ENCODE measurements around the gene PLG.
"Not testable (repeated sequence)": the region's sequence is repeated elsewhere in the genome, so short reads cannot be mapped to it uniquely, and the experiment has no call there.

Gene PLG

DNA sequence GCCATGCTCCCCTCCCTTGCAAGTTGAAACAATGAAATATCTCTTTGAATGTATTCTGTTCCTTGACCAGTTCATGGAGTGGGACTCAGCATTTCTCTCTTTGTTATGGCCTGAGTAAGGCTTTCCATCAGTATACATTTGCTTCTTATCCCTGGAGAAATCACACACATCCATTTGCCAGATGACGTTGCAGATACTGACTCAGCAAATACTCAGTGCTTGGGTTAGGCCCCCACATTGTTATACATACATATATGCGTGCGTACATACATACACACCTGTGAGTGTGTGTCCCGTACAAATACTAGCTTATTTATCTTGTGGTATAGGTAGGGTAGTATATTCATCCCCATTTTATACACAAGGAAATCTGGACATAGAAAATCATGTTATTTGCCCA is 72.4 kb downstream of the PLG start:
- no peak for DNase-seq (ENCODE audit: low read depth in 3 of 3, low spot score in 1 of 3)

- no peak for DNase-seq (ENCODE audit: low read depth in 3 of 3, low spot score in 1 of 3)
Measured at GRCh38 chr6:160775792-160776580, 73.9 kb downstream of the PLG start.

- DNase-seq (ENCODE audit: low read depth in 3 of 3, low spot score in 1 of 3), result not testable (repeated sequence)
Measured at GRCh38 chr6:160779095-160779494, 77.1 kb downstream of the PLG start.

DNA sequence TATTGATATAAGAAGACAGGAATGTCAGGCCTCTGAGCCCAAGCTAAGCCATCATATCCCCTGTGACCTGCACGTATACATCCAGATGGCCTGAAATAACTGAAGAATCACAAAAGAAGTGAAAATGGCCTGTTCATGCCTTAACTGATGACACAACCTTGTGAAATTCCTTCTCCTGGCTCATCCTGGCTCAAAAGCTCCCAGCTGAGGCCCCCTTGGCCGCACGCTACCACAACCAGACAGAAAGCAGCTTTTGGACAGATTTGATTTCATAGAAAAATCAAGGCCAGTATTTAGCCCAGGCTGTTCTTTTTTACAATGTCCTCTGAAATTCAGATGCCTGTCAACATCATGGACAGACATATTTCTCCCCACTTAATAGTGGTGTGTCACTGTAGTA is 78.6 kb downstream of the PLG start:
- not testable (repeated sequence) for DNase-seq (ENCODE audit: low read depth in 3 of 3, low spot score in 1 of 3)

DNA sequence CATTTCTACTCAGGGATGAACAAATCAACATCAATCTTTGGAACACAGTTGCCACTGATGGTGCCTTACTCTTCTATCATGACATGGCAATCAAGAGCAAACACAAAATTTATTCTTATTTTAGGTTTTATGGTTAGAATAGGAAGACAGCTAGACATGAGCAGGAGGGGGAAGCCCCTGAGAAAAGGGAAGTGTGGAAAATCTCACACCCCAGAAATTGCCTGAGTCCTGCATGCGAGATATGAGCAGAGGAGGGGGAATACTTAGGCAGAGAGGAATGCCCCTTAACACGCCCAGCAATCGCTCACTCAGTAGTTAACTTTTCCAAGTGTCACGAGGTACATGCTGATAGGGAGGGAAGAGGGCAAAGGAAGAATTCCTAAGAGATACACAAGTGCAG is 79.3 kb downstream of the PLG start:
- no peak for DNase-seq (ENCODE audit: low read depth in 3 of 3, low spot score in 1 of 3)

GRCh38 chr6:160782228-160782627 is 80.2 kb downstream of the PLG start:
- DNase-seq (ENCODE audit: low read depth in 3 of 3, low spot score in 1 of 3), result no peak

- DNase-seq (ENCODE audit: low read depth in 3 of 3, low spot score in 1 of 3), result no peak
Measured at GRCh38 chr6:160783741-160784140, 81.7 kb downstream of the PLG start.

- not testable (repeated sequence) for DNase-seq (ENCODE audit: low read depth in 3 of 3, low spot score in 1 of 3)
Measured at GRCh38 chr6:160788126-160788525, 86.1 kb downstream of the PLG start.

DNA sequence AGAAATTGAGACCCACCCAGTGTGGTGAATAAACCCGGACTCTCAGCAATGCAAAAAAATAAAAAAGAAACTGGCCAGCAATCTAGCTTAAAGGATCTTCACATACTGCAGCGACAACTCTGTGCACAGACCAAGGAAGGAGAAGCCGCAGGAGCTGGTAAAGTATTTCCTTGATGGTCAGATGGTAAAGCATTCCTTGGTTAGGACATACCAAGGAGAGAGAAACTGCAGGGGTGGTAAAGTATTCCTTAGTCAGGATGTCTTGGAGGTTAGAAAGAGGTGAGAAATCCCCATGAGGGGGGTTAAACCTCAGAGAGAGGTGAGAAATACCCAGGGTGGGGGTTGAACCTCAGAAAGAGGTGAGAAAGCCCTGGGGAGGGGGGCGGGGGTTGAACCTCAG is 86.8 kb downstream of the PLG start:
- DNase-seq (ENCODE audit: low read depth in 3 of 3, low spot score in 1 of 3), result no peak

GRCh38 chr6:160789263-160790027 is 87.4 kb downstream of the PLG start:
- no peak for DNase-seq (ENCODE audit: low read depth in 3 of 3, low spot score in 1 of 3)

DNA sequence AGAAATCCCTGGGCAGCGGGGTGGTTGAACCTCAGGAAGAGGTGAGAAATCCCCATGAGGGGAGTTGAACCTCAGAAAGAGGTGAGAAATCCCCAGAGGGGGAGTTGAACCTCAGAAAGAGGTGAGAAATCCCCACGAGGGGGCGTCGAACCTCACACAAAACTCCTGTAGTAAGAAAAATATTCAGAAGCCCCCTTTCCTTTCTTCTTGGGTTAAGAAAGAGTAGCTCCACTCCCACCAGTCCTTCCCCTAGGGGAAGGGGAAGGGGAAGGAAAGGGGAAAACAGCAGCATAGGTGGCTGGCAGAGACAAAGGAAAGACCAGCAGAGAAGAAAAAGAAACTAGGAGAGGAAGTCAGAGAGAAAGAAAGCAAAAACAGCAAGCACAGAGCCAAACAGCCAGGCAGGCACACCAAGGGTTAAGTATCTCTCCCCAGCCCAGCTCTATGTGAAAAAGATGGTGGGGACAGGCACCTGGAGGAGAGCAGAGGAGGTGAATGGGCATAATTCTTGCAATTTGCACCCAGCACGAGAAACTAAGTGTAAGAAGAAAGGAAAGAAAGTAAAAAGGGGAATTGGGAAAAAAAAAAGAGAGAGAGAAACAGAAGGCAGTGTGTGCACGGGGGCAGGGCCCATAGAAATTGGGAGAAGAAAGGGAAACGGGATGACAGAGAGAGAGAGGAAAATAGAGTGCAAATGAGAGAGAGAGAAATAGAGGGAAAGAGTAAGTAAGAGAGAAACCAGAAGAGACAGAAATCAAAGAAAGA is 88.2 kb downstream of the PLG start:
- DNase-seq (ENCODE audit: low read depth in 3 of 3, low spot score in 1 of 3), result no peak

GRCh38 chr6:160791459-160791858 is 89.4 kb downstream of the PLG start:
- no peak for DNase-seq (ENCODE audit: low read depth in 3 of 3, low spot score in 1 of 3)

GRCh38 chr6:160791981-160792418 is 90.0 kb downstream of the PLG start:
- no peak for DNase-seq (ENCODE audit: low read depth in 3 of 3, low spot score in 1 of 3)

DNA sequence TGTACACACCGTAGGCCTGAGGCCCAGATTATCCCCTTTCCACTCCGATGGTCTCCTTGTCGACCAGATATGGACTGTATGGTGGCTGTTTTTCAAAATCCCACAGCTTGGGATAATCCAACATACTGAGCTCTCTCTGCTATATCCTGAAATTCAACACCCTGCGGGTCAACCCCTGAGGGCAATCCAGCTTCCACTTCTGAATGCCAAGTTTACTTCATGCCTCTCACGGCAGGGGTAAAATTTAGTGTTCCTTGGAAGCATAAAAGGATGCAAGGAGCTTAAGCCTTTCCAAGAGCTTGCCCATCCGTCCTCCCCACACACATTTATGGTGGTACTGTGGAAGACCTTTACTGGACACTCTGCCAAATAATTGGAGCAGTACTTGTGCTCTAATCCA is 90.7 kb downstream of the PLG start:
- DNase-seq (ENCODE audit: low read depth in 3 of 3, low spot score in 1 of 3), result no peak

- DNase-seq (ENCODE audit: low read depth in 3 of 3, low spot score in 1 of 3), result no peak
Measured at GRCh38 chr6:160793652-160794051, 91.6 kb downstream of the PLG start.

- DNase-seq (ENCODE audit: low read depth in 3 of 3, low spot score in 1 of 3), result no peak
Measured at GRCh38 chr6:160795721-160796120, 93.7 kb downstream of the PLG start.

DNA sequence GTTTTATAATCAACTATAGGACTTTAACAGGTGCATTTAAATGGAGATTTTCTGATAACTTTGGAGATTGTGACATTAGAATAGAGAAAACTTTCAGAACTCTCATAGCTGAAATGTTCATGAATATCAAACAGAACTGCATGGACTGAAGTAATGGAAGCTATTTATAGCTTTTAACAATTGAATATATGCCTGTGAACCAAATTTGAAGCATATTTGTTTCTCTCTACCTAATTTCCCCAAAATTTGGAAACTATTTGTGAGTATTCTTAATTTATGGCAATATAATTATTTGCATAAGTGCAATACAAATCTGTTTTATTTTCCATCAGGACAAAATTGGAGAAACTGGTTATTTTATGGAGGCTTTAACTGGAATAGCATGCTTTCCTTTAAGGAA is 96.6 kb downstream of the PLG start:
- DNase-seq (ENCODE audit: low read depth in 3 of 3, low spot score in 1 of 3), result no peak

- DNase-seq (ENCODE audit: low read depth in 3 of 3, low spot score in 1 of 3), result no peak
Measured at GRCh38 chr6:160799801-160800506, 97.9 kb downstream of the PLG start.

DNA sequence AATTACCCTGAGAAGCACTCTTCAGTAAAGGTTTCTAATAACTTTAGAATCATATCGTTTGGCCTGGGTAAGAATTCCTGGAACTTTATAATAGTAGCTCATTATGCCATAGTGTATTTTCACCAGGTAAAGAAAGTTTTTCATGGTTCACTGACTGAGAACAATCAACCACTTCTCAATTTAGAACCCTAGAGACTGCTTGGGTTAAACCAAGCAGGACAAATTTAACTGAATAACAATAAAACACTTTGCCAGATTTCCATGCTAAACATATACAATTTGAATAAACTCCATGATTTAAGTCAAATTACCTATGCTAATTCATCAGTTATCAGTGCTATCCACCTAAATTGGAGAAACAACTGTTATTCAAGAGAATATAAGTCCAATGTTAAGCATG is 99.4 kb downstream of the PLG start:
- DNase-seq (ENCODE audit: low read depth in 3 of 3, low spot score in 1 of 3), result no peak

DNA sequence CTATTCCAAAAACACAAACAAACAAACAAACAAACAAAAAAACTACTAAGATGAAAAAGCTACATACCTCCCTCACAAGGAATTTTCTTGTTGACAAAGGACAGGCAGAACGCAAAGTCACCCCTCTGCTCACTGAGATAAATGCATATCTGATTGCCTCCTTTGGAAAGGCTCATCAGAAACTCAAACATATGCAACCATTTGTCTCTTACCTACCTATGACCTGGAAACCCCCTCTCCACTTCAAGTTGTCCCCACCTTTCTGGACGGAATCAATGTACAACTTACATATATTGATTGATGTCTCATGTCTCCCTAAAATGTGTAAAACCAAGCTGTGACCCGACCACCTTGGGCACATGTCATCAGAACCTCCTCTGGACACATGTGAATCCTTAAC is 100.0 kb downstream of the PLG start:
- not testable (repeated sequence) for DNase-seq (ENCODE audit: low read depth in 3 of 3, low spot score in 1 of 3)

Measured in stimulated activated CD4-positive, alpha-beta T cell treated with anti-CD3 and anti-CD28 coated beads, TNF-alpha, amount 100 ng/mL, for 1 hour (primary cell).